Upper lobe of right lung (tissue), 1 donor: ENCODE results near the gene SCUBE3. TPM values are rescaled to one million over a fixed set of nuclear protein-coding genes. Genes with fewer than 3 reads are reported as not detected.

Experiments
- ATAC-seq: fragments of 200-7000 bp; cut with Tn5 transposase; one replicate; pipeline ENCODE4 v1.9.1; 2020; ENCODE audit warnings: mild to moderate bottlenecking, moderate library complexity
- DNase-seq: peaks from one replicate; pipeline ENCODE4 v3.0.0-alpha.2; 2020
- H3K27ac ChIP-seq: fragments of 200-600 bp; one replicate; pipeline ENCODE4 v1.8.0; 2022
- H3K27me3 ChIP-seq: fragments of 200-600 bp; one replicate; pipeline ENCODE4 v1.8.0; 2022; ENCODE audit warnings: mild to moderate bottlenecking
- H3K36me3 ChIP-seq: fragments of 200-600 bp; one replicate; pipeline ENCODE4 v1.8.0; 2022
- H3K4me1 ChIP-seq: fragments of 200-600 bp; one replicate; pipeline ENCODE4 v1.8.0; 2022
- H3K4me3 ChIP-seq: fragments of 200-600 bp; one replicate; pipeline ENCODE4 v1.8.0; 2022; ENCODE audit warnings: mild to moderate bottlenecking
- H3K9me3 ChIP-seq: fragments of 200-600 bp; one replicate; pipeline ENCODE4 v1.8.0; 2022
- intact Hi-C: fragments of 100-400 bp; cut with DNase I; formaldehyde crosslinking; loops from one replicate; pipeline ENCODE4 v1.11.0; 2022
- total RNA-seq: library from RNA; stranded (reverse); fragmentation: NEBNext Ultra II Directional; extraction: Animal tissue kit (Norgen Biotek cat#: 25700); gene quantifications from one replicate; pipeline ENCODE4 v1.2.1, GENCODE V29; 2021
- TF ChIP-seq, protein P1 (sequence below): fragments of 200-600 bp; IDR thresholded peaks from one replicate; pipeline ENCODE4 v1.8.0; 2022; ENCODE audit warnings: antibody characterized with exemption
- donor health status: DM: no; HTN: yes; CAD: no; lungs with severe emphysema.

The SCUBE3 gene
- total RNA-seq, 1 donor from 2014 or later: 0.46 TPM

- no peaks in the 10 kb centered on the region for H3K9me3 ChIP-seq
- no peaks in the 10 kb centered on the region for H3K4me1 ChIP-seq
- H3K27me3 ChIP-seq: no peaks in the 10 kb centered on the region
- ATAC-seq: no peak
- TF ChIP-seq, protein P1, sequence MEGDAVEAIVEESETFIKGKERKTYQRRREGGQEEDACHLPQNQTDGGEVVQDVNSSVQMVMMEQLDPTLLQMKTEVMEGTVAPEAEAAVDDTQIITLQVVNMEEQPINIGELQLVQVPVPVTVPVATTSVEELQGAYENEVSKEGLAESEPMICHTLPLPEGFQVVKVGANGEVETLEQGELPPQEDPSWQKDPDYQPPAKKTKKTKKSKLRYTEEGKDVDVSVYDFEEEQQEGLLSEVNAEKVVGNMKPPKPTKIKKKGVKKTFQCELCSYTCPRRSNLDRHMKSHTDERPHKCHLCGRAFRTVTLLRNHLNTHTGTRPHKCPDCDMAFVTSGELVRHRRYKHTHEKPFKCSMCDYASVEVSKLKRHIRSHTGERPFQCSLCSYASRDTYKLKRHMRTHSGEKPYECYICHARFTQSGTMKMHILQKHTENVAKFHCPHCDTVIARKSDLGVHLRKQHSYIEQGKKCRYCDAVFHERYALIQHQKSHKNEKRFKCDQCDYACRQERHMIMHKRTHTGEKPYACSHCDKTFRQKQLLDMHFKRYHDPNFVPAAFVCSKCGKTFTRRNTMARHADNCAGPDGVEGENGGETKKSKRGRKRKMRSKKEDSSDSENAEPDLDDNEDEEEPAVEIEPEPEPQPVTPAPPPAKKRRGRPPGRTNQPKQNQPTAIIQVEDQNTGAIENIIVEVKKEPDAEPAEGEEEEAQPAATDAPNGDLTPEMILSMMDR: no peak
- DNase-seq: no peak
- intact Hi-C loops: loop anchor here (10.0 kb wide), 1 partner anchor 263 kb away; no protein-coding TSS in a partner anchor
- no peak overlapping the region for H3K27ac ChIP-seq
- peaks cover 4% of the 10 kb centered on the region for H3K36me3 ChIP-seq
- H3K4me3 ChIP-seq: no peak overlapping the region
Observed at GRCh38 chr6:35248300-35248699, 34.5 kb downstream of the SCUBE3 start.

DNA sequence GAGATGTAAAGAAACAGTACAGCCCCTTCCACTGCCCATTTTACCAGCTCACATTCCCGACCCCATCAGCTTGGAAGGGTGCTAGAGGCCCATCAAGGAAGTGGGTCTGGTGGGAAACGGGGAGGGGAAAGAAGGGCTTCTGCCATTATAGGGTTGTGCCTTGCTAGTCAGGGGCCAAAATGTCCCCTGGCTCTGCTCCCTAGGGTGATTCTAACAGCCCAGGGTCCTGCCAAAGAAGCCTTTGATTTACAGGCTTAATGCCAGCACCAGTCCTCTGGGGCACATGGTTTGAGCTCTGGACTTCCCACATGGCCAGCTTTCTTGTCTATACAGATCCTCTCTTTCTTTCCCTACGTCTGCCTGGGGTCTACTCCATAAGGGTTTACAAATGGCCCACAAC, 35.2 kb downstream of the SCUBE3 start:
- no peak for DNase-seq
- TF ChIP-seq, protein P1: no peak
- Histone ChIP-seq H3K9me3 (no peaks in the 10 kb centered on the region), H3K4me3 (no peak overlapping the region), H3K4me1 (no peaks in the 10 kb centered on the region), H3K27me3 (no peaks in the 10 kb centered on the region), H3K27ac (no peak overlapping the region), H3K36me3 (peaks cover 4% of the 10 kb centered on the region)
- no peak for ATAC-seq
- intact Hi-C loops: loop anchor here (10.0 kb wide), 1 partner anchor 264 kb away; no protein-coding TSS in a partner anchor

GRCh38 chr6:35251949-35252348, 38.2 kb downstream of the SCUBE3 start:
- Histone ChIP-seq H3K27ac (no peak overlapping the region), H3K4me3 (no peak overlapping the region), H3K27me3 (no peaks in the 10 kb centered on the region), H3K4me1 (no peaks in the 10 kb centered on the region), H3K36me3 (no peaks in the 10 kb centered on the region), H3K9me3 (no peaks in the 10 kb centered on the region)
- TF ChIP-seq, protein P1: no peak
- intact Hi-C loops: no loop called here
- DNase-seq (no peak), ATAC-seq (no peak)

DNA sequence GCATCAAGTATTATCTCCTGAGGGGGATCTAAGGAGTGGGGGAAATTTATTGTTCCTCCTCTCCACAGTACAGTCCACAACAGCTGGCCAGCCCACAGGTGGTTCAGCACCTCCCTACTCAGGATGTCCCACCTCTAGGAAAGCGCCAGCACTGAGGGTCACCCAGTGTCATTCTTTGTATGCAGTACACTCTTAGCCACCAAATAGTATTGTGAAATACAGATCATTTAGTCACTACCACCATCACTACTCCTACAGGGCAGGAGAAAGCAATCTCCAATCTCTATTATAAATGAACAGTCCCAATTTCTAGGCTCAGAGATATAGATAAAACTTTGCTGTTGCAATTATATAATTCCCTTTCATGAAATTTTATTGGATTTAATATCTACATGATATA, 39.5 kb downstream of the SCUBE3 start:
- Histone ChIP-seq H3K4me1 (peaks cover 9% of the 10 kb centered on the region), H3K36me3 (no peaks in the 10 kb centered on the region), H3K27me3 (no peaks in the 10 kb centered on the region), H3K4me3 (no peak overlapping the region), H3K9me3 (no peaks in the 10 kb centered on the region), H3K27ac (no peak overlapping the region)
- intact Hi-C loops: no loop called here
- DNase-seq (no peak), ATAC-seq (no peak)
- TF ChIP-seq, protein P1: no peak

DNA sequence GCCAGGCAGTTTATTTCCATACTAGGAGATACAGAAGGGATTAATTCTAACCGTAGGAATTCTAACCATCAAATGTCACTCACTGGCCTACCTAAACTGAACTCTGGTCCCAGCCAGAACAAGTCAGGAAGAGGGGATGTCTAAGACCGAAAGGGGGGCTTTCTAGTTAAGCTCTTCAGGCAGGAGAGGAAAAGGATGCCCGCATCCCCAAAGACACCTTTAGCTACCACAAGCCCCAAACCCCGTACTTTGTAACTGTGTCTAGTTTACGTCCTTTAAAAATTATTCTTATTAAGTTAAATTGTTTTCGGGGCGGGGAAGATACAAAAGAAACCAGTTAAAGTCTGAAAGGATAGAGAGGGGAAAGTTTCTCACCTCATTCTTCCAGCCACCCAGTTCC, 44.6 kb downstream of the SCUBE3 start:
- no peaks in the 10 kb centered on the region for H3K9me3 ChIP-seq
- intact Hi-C loops: no loop called here
- H3K4me3 ChIP-seq: peak overlapping the region; percentile 67
- DNase-seq (no peak), ATAC-seq (no peak)
- no peaks in the 10 kb centered on the region for H3K36me3 ChIP-seq
- TF ChIP-seq, protein P1: no peak
- H3K27me3 ChIP-seq: no peaks in the 10 kb centered on the region
- peaks cover 20% of the 10 kb centered on the region for H3K4me1 ChIP-seq
- H3K27ac ChIP-seq: peak overlapping the region; percentile 98

GRCh38 chr6:35258858-35259193, 45.1 kb downstream of the SCUBE3 start:
- no peak for ATAC-seq
- peaks cover 25% of the 10 kb centered on the region for H3K4me1 ChIP-seq
- no peaks in the 10 kb centered on the region for H3K27me3 ChIP-seq
- no peak for DNase-seq
- H3K9me3 ChIP-seq: no peaks in the 10 kb centered on the region
- peak overlapping the region; percentile 98 for H3K27ac ChIP-seq
- intact Hi-C loops: no loop called here
- H3K36me3 ChIP-seq: no peaks in the 10 kb centered on the region
- peak overlapping the region; percentile 67 for H3K4me3 ChIP-seq
- TF ChIP-seq, protein P1: no peak
